ENCODE measurements around the gene FBXO30. TPM values are rescaled to one million over a fixed set of nuclear protein-coding genes. Genes with fewer than 3 reads are reported as not detected.

Gene FBXO30
- total and polyA plus RNA-seq, 9 of the 15 experiments (the other 6 are each of a cell fraction or from before 2014, with no cell fraction given): 3.6 to 12.8 (median 7.1) TPM

DNA sequence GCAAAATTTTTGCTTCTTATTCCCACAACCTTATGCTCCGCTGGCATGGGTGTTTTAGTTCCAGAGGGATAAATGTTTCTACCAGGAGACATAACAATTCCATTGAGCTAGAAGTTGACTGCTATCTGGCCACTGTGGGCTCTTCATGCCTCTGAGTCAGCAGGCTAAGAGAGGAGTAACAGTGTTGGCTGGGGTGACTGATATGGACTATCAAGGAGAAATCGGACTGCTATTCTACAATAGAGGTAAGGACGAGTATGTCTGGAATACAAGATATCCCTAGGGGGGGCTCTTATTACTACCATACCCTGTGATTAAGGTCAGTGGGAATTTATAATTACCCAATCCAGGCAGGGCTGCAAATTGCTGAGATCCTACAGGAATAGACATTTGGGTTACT is 26.9 kb downstream of the FBXO30 start (continued):
- TF ChIP-seq POLR2AphosphoS2 (IDR thresholded peaks at IDR 0.05; ENCODE audit: low read length) (no peak), ZNF507 (tag; conservative IDR thresholded peaks at IDR 0.05) (no peak), ADNP (tag; IDR thresholded peaks at IDR 0.05) (no peak), ZNF282 (CRISPR knock-in tag; IDR thresholded peaks at IDR 0.05) (no peak), EHMT2 (IDR thresholded peaks at IDR 0.05) (peak; percentile 76), CXXC5 (CRISPR knock-in tag; IDR thresholded peaks at IDR 0.05) (peak; percentile 74), CBFB (CRISPR knock-in tag; IDR thresholded peaks at IDR 0.05) (no peak), SAFB (IDR thresholded peaks at IDR 0.05; ENCODE audit: borderline replicate concordance, low read depth, low read length) (no peak), GABPB1 (CRISPR knock-in tag; IDR thresholded peaks at IDR 0.05) (no peak), RAD21 (CRISPR knock-in tag; conservative IDR thresholded peaks at IDR 0.05 in 1 of 2, IDR thresholded peaks at IDR 0.05 in 1 of 2) (peak in 1 of 2 experiments; percentile 16; a peak in 1 of 4 replicates), HOXB6 (CRISPR knock-in tag; IDR thresholded peaks at IDR 0.05; ENCODE audit: borderline replicate concordance) (no peak), SLC30A9 (CRISPR knock-in tag; IDR thresholded peaks at IDR 0.05) (no peak), BRF1 (IDR thresholded peaks at IDR 0.05; ENCODE audit: borderline replicate concordance, extremely low read depth, insufficient read length) (no peak), CREM (IDR thresholded peaks at IDR 0.05; ENCODE audit: low read depth) (peak; percentile 50; the same call in 1 of the 2 replicates), C11orf30 (IDR thresholded peaks at IDR 0.05; ENCODE audit: low read depth) (peak; percentile 52), ESRRB (CRISPR knock-in tag; IDR thresholded peaks at IDR 0.05; ENCODE audit: borderline replicate concordance) (no peak), CBX2 (IDR thresholded peaks at IDR 0.05; ENCODE audit: insufficient read depth, low read length, poor library complexity, severe bottlenecking) (no peak), TEAD4 (IDR thresholded peaks at IDR 0.05; ENCODE audit: low read length) (peak; percentile 91), TEAD4 (CRISPR knock-in tag; IDR thresholded peaks at IDR 0.05; ENCODE audit: borderline replicate concordance) (no peak), IRF2 (CRISPR knock-in tag; IDR thresholded peaks at IDR 0.05) (no peak), CEBPG (CRISPR knock-in tag; IDR thresholded peaks at IDR 0.05) (no peak), CEBPG (tag; conservative IDR thresholded peaks at IDR 0.05 in 1 of 2, IDR thresholded peaks at IDR 0.05 in 1 of 2) (no peak), TAL1 (IDR thresholded peaks at IDR 0.05) (peak; percentile 93), ZNF232 (CRISPR knock-in tag; IDR thresholded peaks at IDR 0.05) (no peak)
- TF ChIP-seq, protein P1, sequence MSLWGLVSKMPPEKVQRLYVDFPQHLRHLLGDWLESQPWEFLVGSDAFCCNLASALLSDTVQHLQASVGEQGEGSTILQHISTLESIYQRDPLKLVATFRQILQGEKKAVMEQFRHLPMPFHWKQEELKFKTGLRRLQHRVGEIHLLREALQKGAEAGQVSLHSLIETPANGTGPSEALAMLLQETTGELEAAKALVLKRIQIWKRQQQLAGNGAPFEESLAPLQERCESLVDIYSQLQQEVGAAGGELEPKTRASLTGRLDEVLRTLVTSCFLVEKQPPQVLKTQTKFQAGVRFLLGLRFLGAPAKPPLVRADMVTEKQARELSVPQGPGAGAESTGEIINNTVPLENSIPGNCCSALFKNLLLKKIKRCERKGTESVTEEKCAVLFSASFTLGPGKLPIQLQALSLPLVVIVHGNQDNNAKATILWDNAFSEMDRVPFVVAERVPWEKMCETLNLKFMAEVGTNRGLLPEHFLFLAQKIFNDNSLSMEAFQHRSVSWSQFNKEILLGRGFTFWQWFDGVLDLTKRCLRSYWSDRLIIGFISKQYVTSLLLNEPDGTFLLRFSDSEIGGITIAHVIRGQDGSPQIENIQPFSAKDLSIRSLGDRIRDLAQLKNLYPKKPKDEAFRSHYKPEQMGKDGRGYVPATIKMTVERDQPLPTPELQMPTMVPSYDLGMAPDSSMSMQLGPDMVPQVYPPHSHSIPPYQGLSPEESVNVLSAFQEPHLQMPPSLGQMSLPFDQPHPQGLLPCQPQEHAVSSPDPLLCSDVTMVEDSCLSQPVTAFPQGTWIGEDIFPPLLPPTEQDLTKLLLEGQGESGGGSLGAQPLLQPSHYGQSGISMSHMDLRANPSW (CRISPR knock-in tag; IDR thresholded peaks at IDR 0.05): no peak
- TF ChIP-seq, protein P2, sequence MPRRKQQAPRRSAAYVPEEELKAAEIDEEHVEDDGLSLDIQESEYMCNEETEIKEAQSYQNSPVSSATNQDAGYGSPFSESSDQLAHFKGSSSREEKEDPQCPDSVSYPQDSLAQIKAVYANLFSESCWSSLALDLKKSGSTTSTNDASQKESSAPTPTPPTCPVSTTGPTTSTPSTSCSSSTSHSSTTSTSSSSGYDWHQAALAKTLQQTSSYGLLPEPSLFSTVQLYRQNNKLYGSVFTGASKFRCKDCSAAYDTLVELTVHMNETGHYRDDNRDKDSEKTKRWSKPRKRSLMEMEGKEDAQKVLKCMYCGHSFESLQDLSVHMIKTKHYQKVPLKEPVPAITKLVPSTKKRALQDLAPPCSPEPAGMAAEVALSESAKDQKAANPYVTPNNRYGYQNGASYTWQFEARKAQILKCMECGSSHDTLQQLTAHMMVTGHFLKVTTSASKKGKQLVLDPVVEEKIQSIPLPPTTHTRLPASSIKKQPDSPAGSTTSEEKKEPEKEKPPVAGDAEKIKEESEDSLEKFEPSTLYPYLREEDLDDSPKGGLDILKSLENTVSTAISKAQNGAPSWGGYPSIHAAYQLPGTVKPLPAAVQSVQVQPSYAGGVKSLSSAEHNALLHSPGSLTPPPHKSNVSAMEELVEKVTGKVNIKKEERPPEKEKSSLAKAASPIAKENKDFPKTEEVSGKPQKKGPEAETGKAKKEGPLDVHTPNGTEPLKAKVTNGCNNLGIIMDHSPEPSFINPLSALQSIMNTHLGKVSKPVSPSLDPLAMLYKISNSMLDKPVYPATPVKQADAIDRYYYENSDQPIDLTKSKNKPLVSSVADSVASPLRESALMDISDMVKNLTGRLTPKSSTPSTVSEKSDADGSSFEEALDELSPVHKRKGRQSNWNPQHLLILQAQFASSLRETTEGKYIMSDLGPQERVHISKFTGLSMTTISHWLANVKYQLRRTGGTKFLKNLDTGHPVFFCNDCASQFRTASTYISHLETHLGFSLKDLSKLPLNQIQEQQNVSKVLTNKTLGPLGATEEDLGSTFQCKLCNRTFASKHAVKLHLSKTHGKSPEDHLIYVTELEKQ (CRISPR knock-in tag; IDR thresholded peaks at IDR 0.05): no peak

All from K562 (cell line).